GM19099 (cell line): ENCODE results near the gene DLGAP3.

Experiments used
- POLR2A ChIP-seq: IDR thresholded peaks from 3 replicates; pipeline ENCODE4 v1.6.1; 2011; ENCODE audit warnings: low read depth; ENCODE audit not compliant: insufficient read length; ENCODE audit errors: extremely low read depth

DLGAP3 gene

GRCh38 chr1:34887593-34887992, 41.9 kb downstream of the DLGAP3 start:
- TF ChIP-seq POLR2A: no peak

- no peak for TF ChIP-seq POLR2A
Measured at GRCh38 chr1:34885405-34886247, 43.8 kb downstream of the DLGAP3 start.

GRCh38 chr1:34884961-34885360, 44.5 kb downstream of the DLGAP3 start:
- no peak for TF ChIP-seq POLR2A

GRCh38 chr1:34884536-34884935, 44.9 kb downstream of the DLGAP3 start:
- no peak for TF ChIP-seq POLR2A

- no peak for TF ChIP-seq POLR2A
Measured at GRCh38 chr1:34879230-34879629, 50.2 kb downstream of the DLGAP3 start.

GRCh38 chr1:34876406-34876805, 53.0 kb downstream of the DLGAP3 start:
- TF ChIP-seq POLR2A: no peak

GRCh38 chr1:34874296-34874952, 55.0 kb downstream of the DLGAP3 start:
- no peak for TF ChIP-seq POLR2A

GRCh38 chr1:34872133-34872503, 57.3 kb downstream of the DLGAP3 start:
- TF ChIP-seq POLR2A: no peak

- no peak for TF ChIP-seq POLR2A
Measured at GRCh38 chr1:34871443-34872132, 57.9 kb downstream of the DLGAP3 start.

GRCh38 chr1:34870395-34870794, 59.1 kb downstream of the DLGAP3 start:
- TF ChIP-seq POLR2A: no peak

- TF ChIP-seq POLR2A: no peak
Measured at GRCh38 chr1:34869760-34870159, 59.7 kb downstream of the DLGAP3 start.

GRCh38 chr1:34868230-34869049, 61.0 kb downstream of the DLGAP3 start:
- TF ChIP-seq POLR2A: no peak

GRCh38 chr1:34867415-34867814, 62.0 kb downstream of the DLGAP3 start:
- no peak for TF ChIP-seq POLR2A

GRCh38 chr1:34866762-34867109, 62.7 kb downstream of the DLGAP3 start:
- no peak for TF ChIP-seq POLR2A
